ENCODE measurements around the gene TEK.
"Not testable (repeated sequence)": the region's sequence is repeated elsewhere in the genome, so short reads cannot be mapped to it uniquely, and the experiment has no call there.

GRCh38 chr9:27239648-27240047 is 130.6 kb downstream of the TEK start:
- not testable (repeated sequence) for TF ChIP-seq CTCF, POLR2A (IDR thresholded peaks at IDR 0.05)

Data from testis (tissue), 2 donors.